Keratinocyte (primary cell): ENCODE measurements around the gene ELMO2.
A peak's percentile ranks its signal among the peaks of the same experiment; 100 is the strongest.

Experiments
- CTCF ChIP-seq, 3 experiments: IDR thresholded peaks in 1 of 3; conservative IDR thresholded peaks in 1 of 3; optimal IDR thresholded peaks in 1 of 3; 2 replicates in 2 of 3; 3 replicates in 1 of 3; pipeline versions ENCODE3 to v1.5.1; 2011; ENCODE audit warnings: low read length in 3 of 3, mild to moderate bottlenecking in 3 of 3, moderate library complexity in 2 of 3, control low read depth in 1 of 3, inconsistent platforms in 1 of 3; ENCODE audit not compliant: insufficient read depth in 2 of 3; ENCODE audit errors: extremely low read depth in 1 of 3
- EZH2 ChIP-seq: IDR thresholded peaks from one replicate; pipeline ENCODE4 v1.6.1; 2012; ENCODE audit warnings: inconsistent platforms, mild to moderate bottlenecking, low read length, moderate library complexity

- TF ChIP-seq CTCF (optimal IDR thresholded peaks at IDR 0.05 in 1 of 3, IDR thresholded peaks at IDR 0.05 in 1 of 3, conservative IDR thresholded peaks at IDR 0.05 in 1 of 3; ENCODE audit: extremely low read depth in 1 of 3, insufficient read depth in 2 of 3, low read length in 3 of 3) (peak; percentile 48 to 59 (median 50)), EZH2 (no peak)
Observed at GRCh38 chr20:46438156-46438750, 31.8 kb upstream of the ELMO2 start.
